K562 (cell line): ENCODE data around the gene ACADVL. TPM values are rescaled to one million over a fixed set of nuclear protein-coding genes. Genes with fewer than 3 reads are reported as not detected.

Experiments used
- EGR1 ChIP-seq: fragments of 450-650 bp; conservative IDR thresholded peaks from 2 replicates; pipeline ENCODE4 v1.6.1; 2017; ENCODE audit warnings: mild to moderate bottlenecking
- EZH2 ChIP-seq: IDR thresholded peaks from 2 replicates; pipeline ENCODE4 v1.6.1; 2012; ENCODE audit warnings: low read depth, mild to moderate bottlenecking, inconsistent platforms, low read length, borderline replicate concordance
- GABPB1 ChIP-seq: sonication (generic); formaldehyde crosslinking; IDR thresholded peaks from 2 replicates; pipeline ENCODE4 v1.8.0; 2022; ENCODE audit warnings: mild to moderate bottlenecking, missing genetic modification reagents
- ID3 ChIP-seq, 2 experiments: fragments of 250-450 bp in 1 of 2; fragments of 450-650 bp in 1 of 2; sonication (Bioruptor Pico) in 1 of 2; IDR thresholded peaks; 2 replicates each; pipeline versions ENCODE4 v1.6.1 to v1.8.0; 2016 to 2021; ENCODE audit warnings: mild to moderate bottlenecking in 2 of 2, moderate library complexity in 2 of 2, missing compliant biosample characterization in 1 of 2, missing genetic modification characterization in 1 of 2
- PATZ1 ChIP-seq: fragments of 250-450 bp; sonication (Bioruptor Pico); IDR thresholded peaks from 2 replicates; pipeline ENCODE4 v1.5.0; 2020; ENCODE audit warnings: mild to moderate bottlenecking, borderline replicate concordance
- PHF21A ChIP-seq: fragments of 450-650 bp; IDR thresholded peaks from 2 replicates; pipeline ENCODE4 v1.6.1; 2017; ENCODE audit warnings: low read depth, borderline replicate concordance
- PHF8 ChIP-seq: fragments of 200-600 bp; sonication (generic); IDR thresholded peaks from 2 replicates; pipeline ENCODE4 v1.6.1; 2012; ENCODE audit warnings: mixed run types, mild to moderate bottlenecking, inconsistent platforms, low read length, moderate library complexity, borderline replicate concordance
- SFPQ ChIP-seq: fragments of 200-400 bp; formaldehyde crosslinking; IDR thresholded peaks from 2 replicates; pipeline ENCODE4 v1.6.1; 2017; ENCODE audit warnings: mild to moderate bottlenecking, low read depth, low read length, moderate library complexity
- SMAD3 ChIP-seq: fragments of 450-650 bp; formaldehyde crosslinking; conservative IDR thresholded peaks from 2 replicates; pipeline ENCODE4 v1.4.0; 2020; ENCODE audit warnings: mild to moderate bottlenecking
- TAL1 ChIP-seq: fragments of 450-650 bp; IDR thresholded peaks from 2 replicates; pipeline ENCODE4 v1.6.1; 2016; ENCODE audit warnings: mild to moderate bottlenecking
- TRIM25 ChIP-seq: fragments of 450-650 bp; IDR thresholded peaks from 2 replicates; pipeline ENCODE4 v1.7.0; 2016; ENCODE audit warnings: borderline replicate concordance
- ZBTB11 ChIP-seq, 3 experiments: fragments of 200-800 bp in 1 of 3; fragments of 250-450 bp in 1 of 3; fragments of 450-650 bp in 1 of 3; sonication (Bioruptor Pico) in 1 of 3; sonication (Bioruptor generic) in 1 of 3; formaldehyde crosslinking in 1 of 3; IDR thresholded peaks; 2 replicates each; pipeline versions ENCODE4 v1.6.1 to v1.8.0; 2016 to 2022; ENCODE audit warnings: mild to moderate bottlenecking in 2 of 3, missing genetic modification characterization in 2 of 3, missing compliant biosample characterization in 1 of 3, moderate library complexity in 1 of 3
- ZBTB8A ChIP-seq: fragments of 450-650 bp; IDR thresholded peaks from 2 replicates; pipeline ENCODE4 v1.6.1; 2018; ENCODE audit warnings: mild to moderate bottlenecking, moderate library complexity; ENCODE audit not compliant: partially characterized antibody
- ZFP1 ChIP-seq: fragments of 450-650 bp; formaldehyde crosslinking; IDR thresholded peaks from 2 replicates; pipeline ENCODE4 v1.4.0; 2020; ENCODE audit warnings: mild to moderate bottlenecking, mixed read lengths
- ZNF408 ChIP-seq: fragments of 250-450 bp; sonication (Bioruptor Pico); IDR thresholded peaks from 2 replicates; pipeline ENCODE4 v1.4.0; 2020; ENCODE audit warnings: low read depth, mild to moderate bottlenecking, moderate library complexity
- polyA plus RNA-seq, 8 experiments: library from polyadenylated mRNA; depleted of rRNA in 4 of 8; stranded (reverse) in 5 of 8; unstranded in 3 of 8; fragments of >200 nt; fragmentation: Nextera tagmentation in 2 of 8; fragmentation: Illumina TruSeq in 1 of 8; extraction: Ambion mirVana in 2 of 8; extraction: Trizol in 1 of 8; gene quantifications; 2 replicates each; pipeline versions ENCODE4 v1.2.1 to v1.2.3, GENCODE V29; 2011 to 2014; ENCODE audit warnings: inconsistent platforms in 1 of 8, missing spikeins in 1 of 8
- total RNA-seq, 7 experiments: library from RNA; depleted of rRNA in 6 of 7; stranded (reverse); fragments of >200 nt in 6 of 7; fragmentation: Illumina TruSeq in 2 of 7; extraction: Trizol in 2 of 7; gene quantifications; 2 replicates each; pipeline versions ENCODE4 v1.2.1 to v1.2.3, GENCODE V29; 2011 to 2021; ENCODE audit warnings: low replicate concordance in 1 of 7

ACADVL gene
- total and polyA plus RNA-seq, 9 of the 15 experiments (the other 6 are each of a cell fraction or from before 2014, with no cell fraction given): 25.5 to 449 (median 214) TPM

- no peak for TF ChIP-seq PATZ1 (CRISPR knock-in tag)
- 0 out of 2 replicates have a peak, but pooled peaks have one; percentile 10 for TF ChIP-seq SMAD3 (CRISPR knock-in tag)
- TF ChIP-seq PHF21A: no peak
- no peak for TF ChIP-seq ZNF408 (CRISPR knock-in tag)
- no peak for TF ChIP-seq EZH2
- TF ChIP-seq GABPB1 (CRISPR knock-in tag): peak; percentile 97
- no peak for TF ChIP-seq SFPQ
- no peak for TF ChIP-seq TAL1
- no peak for TF ChIP-seq TRIM25
- no peak for TF ChIP-seq ID3 (CRISPR knock-in tag; IDR thresholded peaks at IDR 0.05)
- no peak for TF ChIP-seq ID3 (tag; IDR thresholded peaks at IDR 0.05)
- TF ChIP-seq PHF8: peak; percentile 39; the same call in 1 of the 2 replicates
- TF ChIP-seq ZFP1 (CRISPR knock-in tag): no peak
- TF ChIP-seq ZBTB8A: no peak
- peak; percentile 71 for TF ChIP-seq EGR1
- peak in 1 of 3 experiments; percentile 94; a peak in 2 of 6 replicates for TF ChIP-seq ZBTB11 (CRISPR knock-in tag; IDR thresholded peaks at IDR 0.05)
These were observed 19.6 kb downstream of the ACADVL start, which contains the start of gene PHF23 (continued) for GRCh38 chr17:7239091-7240027.
